NCI-H2227 (cell line): ENCODE measurements around the gene TNFSF15.
"Not testable (repeated sequence)": the region's sequence is repeated elsewhere in the genome, so short reads cannot be mapped to it uniquely, and the experiment has no call there.

Experiments used
- DNase-seq: peaks from one replicate; lab custom pipeline; 2025; ENCODE audit not compliant: unreplicated experiment; lab: John Stamatoyannopoulos, UW

The TNFSF15 gene

GRCh38 chr9:114757395-114757794 lies 48.4 kb downstream of the TNFSF15 start:
- DNase-seq, result no peak

GRCh38 chr9:114756920-114757319 lies 48.9 kb downstream of the TNFSF15 start:
- DNase-seq, result no peak

GRCh38 chr9:114754581-114754980 lies 51.3 kb downstream of the TNFSF15 start:
- no peak for DNase-seq

GRCh38 chr9:114746591-114747346 lies 59.1 kb downstream of the TNFSF15 start:
- no peak for DNase-seq

GRCh38 chr9:114745879-114746550 lies 59.8 kb downstream of the TNFSF15 start:
- DNase-seq, result no peak

GRCh38 chr9:114745108-114745848 lies 60.6 kb downstream of the TNFSF15 start:
- DNase-seq, result no peak

GRCh38 chr9:114743446-114743845 lies 62.4 kb downstream of the TNFSF15 start:
- no peak for DNase-seq

- no peak for DNase-seq
Measured at GRCh38 chr9:114742947-114743346, 62.9 kb downstream of the TNFSF15 start.

- not testable (repeated sequence) for DNase-seq
Measured at GRCh38 chr9:114741521-114741920, 64.3 kb downstream of the TNFSF15 start.

- peak; percentile 31 for DNase-seq
Measured at GRCh38 chr9:114738581-114739316, 67.1 kb downstream of the TNFSF15 start.

- no peak for DNase-seq
Measured at GRCh38 chr9:114737847-114738246, 68.0 kb downstream of the TNFSF15 start.

- no peak for DNase-seq
Measured at GRCh38 chr9:114737118-114737517, 68.7 kb downstream of the TNFSF15 start.

- no peak for DNase-seq
Measured at GRCh38 chr9:114735704-114736103, 70.1 kb downstream of the TNFSF15 start.

GRCh38 chr9:114735139-114735538 lies 70.7 kb downstream of the TNFSF15 start:
- not testable (repeated sequence) for DNase-seq
